Epidermal melanocyte (primary cell): Measurements from ENCODE around the gene NAP1L4.

Experiments
- DNase-seq: peaks from one replicate; pipeline ENCODE4 v3.0.0; 2011; ENCODE audit warnings: low spot score; ENCODE audit not compliant: insufficient read length

Gene NAP1L4

GRCh38 chr11:3011891-3012885, 20.1 kb upstream of the NAP1L4 start:
- DNase-seq: no peak

- no peak for DNase-seq
Observed at GRCh38 chr11:3010521-3011275, 18.6 kb upstream of the NAP1L4 start.

GRCh38 chr11:3010004-3010403, 17.9 kb upstream of the NAP1L4 start:
- DNase-seq: no peak

GRCh38 chr11:3009481-3009880, 17.4 kb upstream of the NAP1L4 start:
- DNase-seq: no peak

GRCh38 chr11:3008746-3009336, 16.7 kb upstream of the NAP1L4 start:
- no peak for DNase-seq

GRCh38 chr11:3007404-3008010, 15.4 kb upstream of the NAP1L4 start:
- no peak for DNase-seq

GRCh38 chr11:3006505-3007260, 14.6 kb upstream of the NAP1L4 start:
- no peak for DNase-seq

- DNase-seq: no peak
Observed at GRCh38 chr11:3004481-3004880, 12.4 kb upstream of the NAP1L4 start.

GRCh38 chr11:3003396-3004231, 11.5 kb upstream of the NAP1L4 start:
- DNase-seq: no peak

GRCh38 chr11:3002871-3003270, 10.7 kb upstream of the NAP1L4 start:
- DNase-seq: no peak

GRCh38 chr11:3002351-3002861, 10.3 kb upstream of the NAP1L4 start:
- no peak for DNase-seq

GRCh38 chr11:3001496-3001895, 9.4 kb upstream of the NAP1L4 start:
- no peak for DNase-seq

- DNase-seq: peak; percentile 51
Observed at GRCh38 chr11:3000032-3000961, 8.2 kb upstream of the NAP1L4 start.

- DNase-seq: no peak
Observed at GRCh38 chr11:2999464-2999998, 7.4 kb upstream of the NAP1L4 start.

GRCh38 chr11:2998073-2998850, 6.1 kb upstream of the NAP1L4 start:
- no peak for DNase-seq

- no peak for DNase-seq
Observed at GRCh38 chr11:2997406-2997805, 5.3 kb upstream of the NAP1L4 start.

- no peak for DNase-seq
Observed at GRCh38 chr11:2996976-2997375, 4.8 kb upstream of the NAP1L4 start.
